KMS-11 (cell line): Measurements from ENCODE around the gene FSD1.
"Not testable (repeated sequence)": the region's sequence is repeated elsewhere in the genome, so short reads cannot be mapped to it uniquely, and the experiment has no call there.

Experiments
- H2AFZ ChIP-seq: fragments of 200-600 bp; sonication (generic); 2 replicates; pipeline ENCODE4 v1.6.1; 2016; ENCODE audit warnings: antibody characterized with exemption, mixed run types, low read depth
- H3K27ac ChIP-seq: fragments of 200-600 bp; sonication (generic); 2 replicates; pipeline ENCODE4 v1.6.1; 2016; ENCODE audit warnings: mild to moderate bottlenecking, mixed run types
- H3K27me3 ChIP-seq: fragments of 200-600 bp; sonication (generic); 2 replicates; pipeline ENCODE4 v1.6.1; 2017; ENCODE audit warnings: mild to moderate bottlenecking, low read depth, mixed run types, moderate library complexity; ENCODE audit not compliant: insufficient read depth
- H3K36me3 ChIP-seq: fragments of 200-600 bp; sonication (generic); 2 replicates; pipeline ENCODE4 v1.6.1; 2017; ENCODE audit warnings: mild to moderate bottlenecking, mixed run types; ENCODE audit not compliant: insufficient read depth
- H3K4me1 ChIP-seq: fragments of 200-600 bp; sonication (generic); 2 replicates; pipeline ENCODE4 v1.6.1; 2016; ENCODE audit warnings: mild to moderate bottlenecking, low read depth, mixed run types; ENCODE audit not compliant: poor library complexity, severe bottlenecking
- H3K4me2 ChIP-seq: fragments of 200-600 bp; sonication (generic); 2 replicates; pipeline ENCODE4 v1.7.0; 2016; ENCODE audit warnings: mild to moderate bottlenecking, mixed run types
- H3K4me3 ChIP-seq: fragments of 200-600 bp; sonication (generic); IDR thresholded peaks from 2 replicates; pipeline ENCODE4 v1.6.1; 2017; ENCODE audit warnings: low read depth, low read length, mixed read lengths; ENCODE audit not compliant: insufficient read depth
- H3K79me2 ChIP-seq: fragments of 200-600 bp; sonication (generic); 2 replicates; pipeline ENCODE4 v1.6.1; 2016; ENCODE audit warnings: low read depth, mixed run types; ENCODE audit not compliant: insufficient read depth
- H3K9ac ChIP-seq: fragments of 200-600 bp; sonication (generic); 2 replicates; pipeline ENCODE4 v1.6.1; 2016; ENCODE audit warnings: mild to moderate bottlenecking, mixed run types
- H4K20me1 ChIP-seq: fragments of 200-600 bp; sonication (generic); 2 replicates; pipeline ENCODE4 v1.6.1; 2016; ENCODE audit warnings: mild to moderate bottlenecking, mixed run types; ENCODE audit not compliant: insufficient read depth
- TF ChIP-seq, protein P1 (sequence below): fragments of 200-600 bp; sonication (generic); conservative IDR thresholded peaks from 2 replicates; pipeline ENCODE4 v1.6.1; 2017; ENCODE audit warnings: low read depth, mild to moderate bottlenecking, antibody characterized with exemption, low read length, moderate library complexity, mixed read lengths

FSD1 gene

DNA sequence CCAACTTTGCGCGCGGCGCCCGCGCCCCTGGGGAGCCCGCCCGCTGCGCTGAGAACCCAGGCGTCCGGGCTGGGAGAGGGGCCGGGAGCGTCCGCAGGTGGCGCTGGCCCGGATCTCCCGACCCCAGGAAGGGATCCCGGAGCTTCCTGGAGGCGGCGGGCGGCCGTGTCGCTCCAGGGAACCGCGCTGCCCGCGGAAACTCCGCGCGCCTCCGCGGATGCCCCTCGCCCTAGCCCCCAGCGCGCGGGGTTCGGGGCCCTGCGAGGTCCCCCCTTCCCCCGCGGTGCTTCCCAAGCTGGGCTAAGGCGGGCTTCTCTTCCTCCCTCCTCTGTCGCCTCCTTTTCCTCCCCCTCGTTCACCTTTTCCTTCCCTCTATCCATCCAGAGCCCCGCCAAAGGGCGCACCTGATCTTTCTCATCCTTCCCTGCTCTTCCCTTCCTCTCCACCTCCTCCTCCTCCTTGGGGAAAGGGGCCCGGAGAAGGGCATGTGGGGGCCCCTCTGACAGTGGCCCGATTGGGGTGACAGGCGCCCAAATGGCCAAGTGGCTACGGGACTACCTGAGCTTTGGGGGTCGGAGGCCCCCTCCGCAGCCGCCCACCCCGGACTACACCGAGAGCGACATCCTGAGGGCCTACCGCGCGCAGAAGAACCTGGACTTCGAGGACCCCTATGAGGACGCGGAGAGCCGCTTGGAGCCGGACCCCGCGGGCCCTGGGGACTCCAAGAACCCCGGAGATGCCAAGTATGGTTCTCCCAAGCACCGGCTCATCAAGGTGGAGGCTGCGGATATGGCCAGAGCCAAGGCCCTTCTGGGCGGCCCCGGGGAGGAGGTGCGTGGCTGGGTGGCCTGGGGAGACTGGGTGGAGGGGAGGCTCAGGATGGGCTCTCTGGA, 24.6 kb upstream of the FSD1 start:
- H3K4me1 ChIP-seq, result no peaks in the 10 kb centered on the region
- H3K27me3 ChIP-seq, result peaks cover 67% of the 10 kb centered on the region
- H2AFZ ChIP-seq, result no peak overlapping the region
- H3K9ac ChIP-seq, result no peak overlapping the region
- H3K36me3 ChIP-seq, result no peaks in the 10 kb centered on the region
- TF ChIP-seq, protein P1, sequence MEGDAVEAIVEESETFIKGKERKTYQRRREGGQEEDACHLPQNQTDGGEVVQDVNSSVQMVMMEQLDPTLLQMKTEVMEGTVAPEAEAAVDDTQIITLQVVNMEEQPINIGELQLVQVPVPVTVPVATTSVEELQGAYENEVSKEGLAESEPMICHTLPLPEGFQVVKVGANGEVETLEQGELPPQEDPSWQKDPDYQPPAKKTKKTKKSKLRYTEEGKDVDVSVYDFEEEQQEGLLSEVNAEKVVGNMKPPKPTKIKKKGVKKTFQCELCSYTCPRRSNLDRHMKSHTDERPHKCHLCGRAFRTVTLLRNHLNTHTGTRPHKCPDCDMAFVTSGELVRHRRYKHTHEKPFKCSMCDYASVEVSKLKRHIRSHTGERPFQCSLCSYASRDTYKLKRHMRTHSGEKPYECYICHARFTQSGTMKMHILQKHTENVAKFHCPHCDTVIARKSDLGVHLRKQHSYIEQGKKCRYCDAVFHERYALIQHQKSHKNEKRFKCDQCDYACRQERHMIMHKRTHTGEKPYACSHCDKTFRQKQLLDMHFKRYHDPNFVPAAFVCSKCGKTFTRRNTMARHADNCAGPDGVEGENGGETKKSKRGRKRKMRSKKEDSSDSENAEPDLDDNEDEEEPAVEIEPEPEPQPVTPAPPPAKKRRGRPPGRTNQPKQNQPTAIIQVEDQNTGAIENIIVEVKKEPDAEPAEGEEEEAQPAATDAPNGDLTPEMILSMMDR, result no peak
- no peaks in the 10 kb centered on the region for H3K79me2 ChIP-seq
- H3K4me3 ChIP-seq, result no peak overlapping the region
- no peak overlapping the region for H3K27ac ChIP-seq
- no peaks in the 10 kb centered on the region for H4K20me1 ChIP-seq
- H3K4me2 ChIP-seq, result no peak overlapping the region

DNA sequence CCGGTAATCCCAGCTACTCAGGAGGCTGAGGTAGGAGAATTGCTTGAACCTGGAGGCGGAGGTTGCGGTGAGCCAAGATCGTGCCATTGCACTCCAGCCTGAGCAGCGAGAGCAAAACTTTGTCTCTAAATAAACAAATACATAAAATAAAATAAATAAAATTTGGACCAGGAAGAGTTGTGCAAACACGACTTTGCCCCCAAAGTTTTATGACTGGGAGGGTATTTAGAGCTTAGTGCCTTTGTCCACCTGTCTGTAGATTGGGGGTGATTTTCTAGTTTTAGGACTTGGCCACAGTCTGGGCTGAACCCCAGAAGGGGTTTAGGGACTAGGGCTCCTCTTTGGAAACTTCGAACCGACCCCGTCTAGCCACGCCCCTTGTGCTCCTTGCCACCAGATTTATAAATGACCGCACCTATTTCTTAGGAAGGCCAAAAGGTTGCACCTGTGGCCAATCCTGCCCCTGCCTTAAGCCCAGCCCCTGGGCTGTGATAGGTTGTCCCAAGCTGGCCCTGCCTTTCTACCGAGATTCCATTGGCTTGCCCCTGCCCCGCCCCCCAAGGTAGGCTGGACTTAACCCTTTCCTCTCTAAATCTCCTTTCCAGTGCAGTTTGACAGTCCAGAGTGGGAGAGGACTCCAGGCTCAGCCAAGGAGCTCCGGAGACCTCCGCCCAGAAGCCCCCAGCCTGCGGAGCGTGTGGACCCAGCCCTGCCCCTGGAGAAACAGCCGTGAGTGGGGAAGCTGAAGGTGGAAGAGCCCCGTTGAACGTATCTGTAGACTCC, 20.0 kb upstream of the FSD1 start:
- Histone ChIP-seq H4K20me1 (no peaks in the 10 kb centered on the region), H3K36me3 (no peaks in the 10 kb centered on the region), H3K4me1 (no peaks in the 10 kb centered on the region), H3K27me3 (peaks cover 81% of the 10 kb centered on the region), H3K9ac (no peak overlapping the region), H2AFZ (no peak overlapping the region), H3K27ac (no peak overlapping the region), H3K4me3 (no peak overlapping the region), H3K4me2 (no peak overlapping the region), H3K79me2 (no peaks in the 10 kb centered on the region)
- TF ChIP-seq, protein P1, result no peak

GRCh38 chr19:4284974-4285373, 19.4 kb upstream of the FSD1 start:
- Histone ChIP-seq H4K20me1 (no peaks in the 10 kb centered on the region), H3K4me1 (no peaks in the 10 kb centered on the region), H3K9ac (no peak overlapping the region), H3K36me3 (no peaks in the 10 kb centered on the region), H3K4me2 (no peak overlapping the region), H3K79me2 (no peaks in the 10 kb centered on the region), H2AFZ (no peak overlapping the region), H3K27ac (no peak overlapping the region), H3K4me3 (no peak overlapping the region), H3K27me3 (peaks cover 79% of the 10 kb centered on the region)
- TF ChIP-seq, protein P1, result no peak

DNA sequence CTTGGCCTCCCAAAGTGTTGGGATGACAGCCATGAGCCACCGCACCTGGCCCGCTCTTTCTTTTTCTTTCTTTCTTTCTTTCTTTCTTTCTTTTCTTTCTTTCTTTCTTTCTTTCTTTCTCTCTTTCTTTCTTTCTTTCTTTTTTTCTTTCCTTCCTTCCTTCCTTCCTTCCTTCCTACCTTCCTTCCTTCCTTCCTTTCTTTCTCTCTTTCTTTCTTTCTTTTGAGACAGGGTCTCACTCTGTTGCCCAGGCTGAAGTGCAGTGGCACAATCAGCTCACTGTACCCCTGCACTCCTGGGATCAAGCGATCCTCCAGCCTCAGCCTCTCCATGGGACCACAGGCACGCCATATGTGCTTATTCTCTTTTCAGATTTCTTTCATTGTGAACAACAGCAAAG, 18.3 kb upstream of the FSD1 start:
- not testable (repeated sequence) for H3K4me2 ChIP-seq, H3K79me2 ChIP-seq, H4K20me1 ChIP-seq, H3K4me3 ChIP-seq, H3K9ac ChIP-seq, H3K36me3 ChIP-seq, H3K4me1 ChIP-seq, H2AFZ ChIP-seq, H3K27ac ChIP-seq
- peaks cover 76% of the 10 kb centered on the region for H3K27me3 ChIP-seq
